ENCODE measurements around the gene DPH6.

Gene DPH6

GRCh38 chr15:35540885-35541284 is 5.1 kb downstream of the DPH6 start:
- DNase-seq = no peak
- Histone ChIP-seq H3K4ac (ENCODE audit: low read depth, low read length) (no peak overlapping the region), H4K5ac (ENCODE audit: low read length) (no peak overlapping the region), H4K8ac (ENCODE audit: low read depth, low read length) (no peak overlapping the region), H2BK120ac (ENCODE audit: low read depth, low read length) (no peak overlapping the region), H3K4me1 (ENCODE audit: control insufficient read depth, low read depth, low read length) (no peaks in the 10 kb centered on the region), H3K56ac (ENCODE audit: low read length) (no peak overlapping the region), H2BK5ac (ENCODE audit: low read length) (no peak overlapping the region), H3K36me3 (ENCODE audit: control insufficient read depth, insufficient read depth, low read length) (no peaks in the 10 kb centered on the region), H3K27me3 (ENCODE audit: insufficient read depth, low read length, poor library complexity) (no peaks in the 10 kb centered on the region), H3K18ac (ENCODE audit: low read length) (no peak overlapping the region), H2AK5ac (ENCODE audit: low read length) (no peak overlapping the region), H3K4me3 (ENCODE audit: low read length) (no peak overlapping the region), H3K27ac (ENCODE audit: low read depth, low read length) (no peak overlapping the region), H3K23ac (ENCODE audit: low read length) (no peak overlapping the region), H2BK15ac (replicated peaks; ENCODE audit: low read depth) (no peak overlapping the region), H3K79me2 (ENCODE audit: control insufficient read depth, insufficient read depth, low read length) (no peaks in the 10 kb centered on the region), H3K9ac (ENCODE audit: low read length) (no peak overlapping the region), H3K79me1 (ENCODE audit: low read length) (no peaks in the 10 kb centered on the region), H3K4me2 (ENCODE audit: low read length) (no peak overlapping the region)
- WGBS (ENCODE audit: extremely low coverage, insufficient coverage, low lambda C conversion rate) = no CpG with 5 or more reads among the region's 1 CpG

- H4K5ac ChIP-seq (ENCODE audit: low read length) = no peak overlapping the region
- H3K18ac ChIP-seq (ENCODE audit: low read length) = no peak overlapping the region
- no peaks in the 10 kb centered on the region for H3K36me3 ChIP-seq (ENCODE audit: control insufficient read depth, insufficient read depth, low read length)
- no peaks in the 10 kb centered on the region for H3K79me2 ChIP-seq (ENCODE audit: control insufficient read depth, insufficient read depth, low read length)
- no peak overlapping the region for H3K23ac ChIP-seq (ENCODE audit: low read length)
- no peak overlapping the region for H3K4me3 ChIP-seq (ENCODE audit: low read length)
- H3K56ac ChIP-seq (ENCODE audit: low read length) = no peak overlapping the region
- H2AK5ac ChIP-seq (ENCODE audit: low read length) = no peak overlapping the region
- no peak overlapping the region for H4K8ac ChIP-seq (ENCODE audit: low read depth, low read length)
- no peaks in the 10 kb centered on the region for H3K27me3 ChIP-seq (ENCODE audit: insufficient read depth, low read length, poor library complexity)
- H3K79me1 ChIP-seq (ENCODE audit: low read length) = no peaks in the 10 kb centered on the region
- H3K9ac ChIP-seq (ENCODE audit: low read length) = no peak overlapping the region
- no peak overlapping the region for H2BK120ac ChIP-seq (ENCODE audit: low read depth, low read length)
- no peak overlapping the region for H3K4me2 ChIP-seq (ENCODE audit: low read length)
- no peak overlapping the region for H3K4ac ChIP-seq (ENCODE audit: low read depth, low read length)
- no peak overlapping the region for H3K27ac ChIP-seq (ENCODE audit: low read depth, low read length)
- DNase-seq = no peak
- no peaks in the 10 kb centered on the region for H3K4me1 ChIP-seq (ENCODE audit: control insufficient read depth, low read depth, low read length)
- no CpG with 5 or more reads among the region's 2 CpGs for WGBS (ENCODE audit: extremely low coverage, insufficient coverage, low lambda C conversion rate)
- H2BK5ac ChIP-seq (ENCODE audit: low read length) = no peak overlapping the region
- no peak overlapping the region for H2BK15ac ChIP-seq (replicated peaks; ENCODE audit: low read depth)
Measured at GRCh38 chr15:35540021-35540420, 5.9 kb downstream of the DPH6 start.

DNA sequence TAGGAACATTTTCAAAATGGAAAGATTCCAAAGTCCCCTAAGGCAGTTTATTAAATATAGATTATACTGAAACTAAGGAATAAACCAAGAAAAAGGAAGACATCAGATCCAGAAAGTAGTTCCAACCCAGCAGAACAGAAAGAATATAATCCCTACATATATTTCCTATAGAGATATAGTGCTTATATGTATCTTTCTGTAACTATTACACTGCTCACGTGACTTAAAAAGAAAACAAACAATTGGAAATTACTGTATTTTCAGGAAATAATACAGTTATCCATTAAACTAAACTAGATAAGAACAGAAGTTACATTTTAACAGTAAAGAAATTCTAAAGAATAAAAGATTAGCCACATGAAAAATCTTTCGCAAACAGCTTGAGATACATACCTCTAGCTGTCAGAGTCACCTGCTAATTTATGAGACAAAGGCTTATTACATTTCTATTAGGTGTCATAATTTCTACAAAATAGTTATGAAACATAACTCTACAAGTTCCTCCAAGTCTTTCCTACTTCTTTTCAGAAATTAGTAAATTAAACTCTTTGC is 10.5 kb downstream of the DPH6 start:
- Histone ChIP-seq H3K27me3 (ENCODE audit: insufficient read depth, low read length, poor library complexity) (no peaks in the 10 kb centered on the region), H3K56ac (ENCODE audit: low read length) (no peak overlapping the region), H2BK120ac (ENCODE audit: low read depth, low read length) (no peak overlapping the region), H3K79me2 (ENCODE audit: control insufficient read depth, insufficient read depth, low read length) (no peaks in the 10 kb centered on the region), H3K18ac (ENCODE audit: low read length) (no peak overlapping the region), H3K27ac (ENCODE audit: low read depth, low read length) (no peak overlapping the region), H2AK5ac (ENCODE audit: low read length) (no peak overlapping the region), H3K4me3 (ENCODE audit: low read length) (no peak overlapping the region), H3K4ac (ENCODE audit: low read depth, low read length) (no peak overlapping the region), H4K8ac (ENCODE audit: low read depth, low read length) (no peak overlapping the region), H3K36me3 (ENCODE audit: control insufficient read depth, insufficient read depth, low read length) (no peaks in the 10 kb centered on the region), H3K79me1 (ENCODE audit: low read length) (no peaks in the 10 kb centered on the region), H3K4me2 (ENCODE audit: low read length) (no peak overlapping the region), H3K9ac (ENCODE audit: low read length) (no peak overlapping the region), H2BK15ac (replicated peaks; ENCODE audit: low read depth) (no peak overlapping the region), H3K4me1 (ENCODE audit: control insufficient read depth, low read depth, low read length) (no peaks in the 10 kb centered on the region), H4K5ac (ENCODE audit: low read length) (no peak overlapping the region), H2BK5ac (ENCODE audit: low read length) (no peak overlapping the region), H3K23ac (ENCODE audit: low read length) (no peak overlapping the region)
- WGBS (ENCODE audit: extremely low coverage, insufficient coverage, low lambda C conversion rate) = no CpG with 5 or more reads among the region's 2 CpGs
- no peak for DNase-seq

DNA sequence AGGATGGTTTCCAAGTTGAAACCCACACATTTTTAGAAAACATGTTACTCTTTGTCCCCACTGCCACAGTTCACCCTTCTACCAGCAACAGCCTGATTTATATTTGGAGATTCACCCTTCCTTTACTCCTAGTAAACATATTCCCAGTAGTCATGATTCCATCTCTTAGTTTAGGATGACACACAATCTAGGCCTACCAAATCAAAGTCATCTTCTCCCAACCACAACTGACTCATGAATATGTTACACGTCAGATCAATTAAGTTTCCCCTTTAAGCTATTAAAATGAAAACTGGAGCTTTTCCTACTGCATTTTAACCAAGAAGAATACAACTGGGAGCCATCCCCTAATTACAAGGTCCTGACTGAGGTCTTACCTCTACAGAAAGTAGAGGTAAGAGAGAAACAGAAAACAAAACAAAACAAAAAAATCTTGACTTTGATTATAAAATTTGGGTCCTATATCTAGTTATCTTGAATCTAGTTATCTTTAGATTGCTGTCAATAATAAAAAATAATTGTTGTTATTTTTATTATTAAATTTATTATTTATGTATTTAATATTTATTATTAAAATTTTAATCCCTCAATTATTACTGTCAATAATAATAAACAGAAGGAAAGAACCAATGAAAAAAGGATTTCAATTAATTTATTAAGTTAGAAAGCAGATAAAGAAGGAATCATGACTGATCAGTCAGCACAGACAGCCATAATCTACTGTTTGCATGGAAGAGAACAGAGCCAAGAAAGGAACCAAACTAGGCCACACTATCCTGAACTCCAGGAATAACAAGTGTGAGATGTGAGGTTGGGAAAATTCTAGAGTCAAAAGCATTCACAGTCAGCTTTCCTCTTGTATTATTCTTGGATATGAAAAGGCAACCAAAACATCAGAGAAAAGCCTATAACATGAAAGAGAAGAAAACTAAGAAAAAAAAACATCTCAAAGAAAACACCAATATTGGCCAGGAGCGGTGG is 12.5 kb downstream of the DPH6 start:
- Histone ChIP-seq H3K56ac (ENCODE audit: low read length) (no peak overlapping the region), H3K18ac (ENCODE audit: low read length) (no peak overlapping the region), H4K8ac (ENCODE audit: low read depth, low read length) (no peak overlapping the region), H2BK120ac (ENCODE audit: low read depth, low read length) (no peak overlapping the region), H2BK15ac (replicated peaks; ENCODE audit: low read depth) (no peak overlapping the region), H3K27ac (ENCODE audit: low read depth, low read length) (no peak overlapping the region), H3K4ac (ENCODE audit: low read depth, low read length) (no peak overlapping the region), H2AK5ac (ENCODE audit: low read length) (no peak overlapping the region), H3K27me3 (ENCODE audit: insufficient read depth, low read length, poor library complexity) (no peaks in the 10 kb centered on the region), H3K4me1 (ENCODE audit: control insufficient read depth, low read depth, low read length) (no peaks in the 10 kb centered on the region), H4K5ac (ENCODE audit: low read length) (no peak overlapping the region), H3K9ac (ENCODE audit: low read length) (no peak overlapping the region), H3K79me1 (ENCODE audit: low read length) (no peaks in the 10 kb centered on the region), H2BK5ac (ENCODE audit: low read length) (no peak overlapping the region), H3K4me2 (ENCODE audit: low read length) (no peak overlapping the region), H3K4me3 (ENCODE audit: low read length) (no peak overlapping the region), H3K23ac (ENCODE audit: low read length) (no peak overlapping the region), H3K36me3 (ENCODE audit: control insufficient read depth, insufficient read depth, low read length) (no peaks in the 10 kb centered on the region), H3K79me2 (ENCODE audit: control insufficient read depth, insufficient read depth, low read length) (no peaks in the 10 kb centered on the region)
- WGBS (ENCODE audit: extremely low coverage, insufficient coverage, low lambda C conversion rate) = no CpG with 5 or more reads among the region's 2 CpGs
- no peak for DNase-seq

GRCh38 chr15:35530698-35531097 is 15.3 kb downstream of the DPH6 start:
- Histone ChIP-seq H3K79me1 (ENCODE audit: low read length) (no peaks in the 10 kb centered on the region), H3K27ac (ENCODE audit: low read depth, low read length) (no peak overlapping the region), H3K4me3 (ENCODE audit: low read length) (no peak overlapping the region), H3K4ac (ENCODE audit: low read depth, low read length) (no peak overlapping the region), H3K79me2 (ENCODE audit: control insufficient read depth, insufficient read depth, low read length) (no peaks in the 10 kb centered on the region), H3K4me2 (ENCODE audit: low read length) (no peak overlapping the region), H3K9ac (ENCODE audit: low read length) (no peak overlapping the region), H4K8ac (ENCODE audit: low read depth, low read length) (no peak overlapping the region), H2BK5ac (ENCODE audit: low read length) (no peak overlapping the region), H3K18ac (ENCODE audit: low read length) (no peak overlapping the region), H2BK15ac (replicated peaks; ENCODE audit: low read depth) (no peak overlapping the region), H2AK5ac (ENCODE audit: low read length) (no peak overlapping the region), H3K4me1 (ENCODE audit: control insufficient read depth, low read depth, low read length) (no peaks in the 10 kb centered on the region), H4K5ac (ENCODE audit: low read length) (no peak overlapping the region), H3K36me3 (ENCODE audit: control insufficient read depth, insufficient read depth, low read length) (no peaks in the 10 kb centered on the region), H3K23ac (ENCODE audit: low read length) (no peak overlapping the region), H2BK120ac (ENCODE audit: low read depth, low read length) (no peak overlapping the region), H3K56ac (ENCODE audit: low read length) (no peak overlapping the region), H3K27me3 (ENCODE audit: insufficient read depth, low read length, poor library complexity) (no peaks in the 10 kb centered on the region)
- no CpG with 5 or more reads among the region's 2 CpGs for WGBS (ENCODE audit: extremely low coverage, insufficient coverage, low lambda C conversion rate)
- no peak for DNase-seq
